ENCODE results near the gene LYRM2.

DNA sequence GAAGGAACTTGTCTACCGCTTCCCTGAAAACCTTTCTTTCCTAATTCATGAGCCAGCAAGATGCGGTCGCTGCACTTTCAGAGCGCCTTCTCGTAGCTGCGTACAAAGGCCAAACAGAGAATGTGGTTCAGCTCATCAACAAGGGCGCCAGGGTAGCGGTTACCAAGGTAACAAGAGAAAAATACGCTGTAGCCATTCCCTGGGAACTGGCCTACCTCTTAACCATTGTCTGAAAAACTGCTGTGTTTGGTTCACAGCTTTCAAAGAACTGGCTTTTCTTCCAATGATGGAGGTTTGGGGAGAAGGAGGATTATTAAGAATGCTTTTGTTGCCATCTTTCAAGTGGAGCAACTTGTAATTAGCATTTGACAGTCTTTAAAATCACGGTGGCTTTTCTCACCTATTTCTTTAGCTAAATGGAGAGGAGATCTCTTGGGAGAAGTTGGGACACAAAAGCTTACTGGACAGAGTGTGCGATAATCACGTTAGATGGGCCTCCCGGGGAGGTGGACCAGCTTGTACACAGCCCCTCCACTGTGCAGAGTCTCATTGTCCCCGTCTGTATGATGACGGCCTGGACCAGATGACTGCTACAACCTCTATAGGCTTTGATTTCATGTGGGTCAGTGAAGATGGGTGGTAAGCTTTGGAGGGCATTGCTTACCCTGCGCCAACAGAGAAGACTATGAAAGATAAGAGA is 71.5 kb downstream of the LYRM2 start:
- TF ChIP-seq EZH2phosphoT487 (conservative IDR thresholded peaks at IDR 0.05; ENCODE audit: low read length), result no peak
- TF ChIP-seq, protein P1, sequence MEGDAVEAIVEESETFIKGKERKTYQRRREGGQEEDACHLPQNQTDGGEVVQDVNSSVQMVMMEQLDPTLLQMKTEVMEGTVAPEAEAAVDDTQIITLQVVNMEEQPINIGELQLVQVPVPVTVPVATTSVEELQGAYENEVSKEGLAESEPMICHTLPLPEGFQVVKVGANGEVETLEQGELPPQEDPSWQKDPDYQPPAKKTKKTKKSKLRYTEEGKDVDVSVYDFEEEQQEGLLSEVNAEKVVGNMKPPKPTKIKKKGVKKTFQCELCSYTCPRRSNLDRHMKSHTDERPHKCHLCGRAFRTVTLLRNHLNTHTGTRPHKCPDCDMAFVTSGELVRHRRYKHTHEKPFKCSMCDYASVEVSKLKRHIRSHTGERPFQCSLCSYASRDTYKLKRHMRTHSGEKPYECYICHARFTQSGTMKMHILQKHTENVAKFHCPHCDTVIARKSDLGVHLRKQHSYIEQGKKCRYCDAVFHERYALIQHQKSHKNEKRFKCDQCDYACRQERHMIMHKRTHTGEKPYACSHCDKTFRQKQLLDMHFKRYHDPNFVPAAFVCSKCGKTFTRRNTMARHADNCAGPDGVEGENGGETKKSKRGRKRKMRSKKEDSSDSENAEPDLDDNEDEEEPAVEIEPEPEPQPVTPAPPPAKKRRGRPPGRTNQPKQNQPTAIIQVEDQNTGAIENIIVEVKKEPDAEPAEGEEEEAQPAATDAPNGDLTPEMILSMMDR (IDR thresholded peaks at IDR 0.05; ENCODE audit: insufficient read depth, low read length, poor library complexity, severe bottlenecking), result no peak

Measured in SU-DHL-6 (cell line).